ENCODE data around the gene OAF.

DNA sequence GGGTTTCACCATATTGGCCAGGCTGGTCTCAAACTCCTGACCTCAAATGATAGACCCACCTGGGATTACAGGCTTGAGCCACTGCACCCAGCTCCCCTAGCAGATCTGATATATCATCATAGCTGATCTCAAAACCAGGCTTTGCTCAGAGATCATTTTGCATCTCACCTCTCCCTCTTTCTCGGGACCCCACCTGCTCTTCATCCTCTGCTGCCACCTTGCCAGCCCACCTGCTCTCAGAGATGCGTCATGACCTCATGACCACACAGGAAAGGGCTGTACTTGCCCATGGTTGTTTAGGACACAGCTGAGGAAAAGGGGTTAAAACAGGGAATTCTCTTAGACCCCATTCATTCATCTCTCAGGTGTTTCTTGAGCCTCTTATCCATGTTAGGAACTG is 56.5 kb downstream of the OAF start:
- TF ChIP-seq RXRA (IDR thresholded peaks at IDR 0.05), result no peak
- TF ChIP-seq, protein P1, sequence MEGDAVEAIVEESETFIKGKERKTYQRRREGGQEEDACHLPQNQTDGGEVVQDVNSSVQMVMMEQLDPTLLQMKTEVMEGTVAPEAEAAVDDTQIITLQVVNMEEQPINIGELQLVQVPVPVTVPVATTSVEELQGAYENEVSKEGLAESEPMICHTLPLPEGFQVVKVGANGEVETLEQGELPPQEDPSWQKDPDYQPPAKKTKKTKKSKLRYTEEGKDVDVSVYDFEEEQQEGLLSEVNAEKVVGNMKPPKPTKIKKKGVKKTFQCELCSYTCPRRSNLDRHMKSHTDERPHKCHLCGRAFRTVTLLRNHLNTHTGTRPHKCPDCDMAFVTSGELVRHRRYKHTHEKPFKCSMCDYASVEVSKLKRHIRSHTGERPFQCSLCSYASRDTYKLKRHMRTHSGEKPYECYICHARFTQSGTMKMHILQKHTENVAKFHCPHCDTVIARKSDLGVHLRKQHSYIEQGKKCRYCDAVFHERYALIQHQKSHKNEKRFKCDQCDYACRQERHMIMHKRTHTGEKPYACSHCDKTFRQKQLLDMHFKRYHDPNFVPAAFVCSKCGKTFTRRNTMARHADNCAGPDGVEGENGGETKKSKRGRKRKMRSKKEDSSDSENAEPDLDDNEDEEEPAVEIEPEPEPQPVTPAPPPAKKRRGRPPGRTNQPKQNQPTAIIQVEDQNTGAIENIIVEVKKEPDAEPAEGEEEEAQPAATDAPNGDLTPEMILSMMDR (IDR thresholded peaks at IDR 0.05; ENCODE audit: low read depth, low read length, missing input control), result no peak
- TF ChIP-seq YY1 (IDR thresholded peaks at IDR 0.05), result no peak
- TF ChIP-seq, protein P2, sequence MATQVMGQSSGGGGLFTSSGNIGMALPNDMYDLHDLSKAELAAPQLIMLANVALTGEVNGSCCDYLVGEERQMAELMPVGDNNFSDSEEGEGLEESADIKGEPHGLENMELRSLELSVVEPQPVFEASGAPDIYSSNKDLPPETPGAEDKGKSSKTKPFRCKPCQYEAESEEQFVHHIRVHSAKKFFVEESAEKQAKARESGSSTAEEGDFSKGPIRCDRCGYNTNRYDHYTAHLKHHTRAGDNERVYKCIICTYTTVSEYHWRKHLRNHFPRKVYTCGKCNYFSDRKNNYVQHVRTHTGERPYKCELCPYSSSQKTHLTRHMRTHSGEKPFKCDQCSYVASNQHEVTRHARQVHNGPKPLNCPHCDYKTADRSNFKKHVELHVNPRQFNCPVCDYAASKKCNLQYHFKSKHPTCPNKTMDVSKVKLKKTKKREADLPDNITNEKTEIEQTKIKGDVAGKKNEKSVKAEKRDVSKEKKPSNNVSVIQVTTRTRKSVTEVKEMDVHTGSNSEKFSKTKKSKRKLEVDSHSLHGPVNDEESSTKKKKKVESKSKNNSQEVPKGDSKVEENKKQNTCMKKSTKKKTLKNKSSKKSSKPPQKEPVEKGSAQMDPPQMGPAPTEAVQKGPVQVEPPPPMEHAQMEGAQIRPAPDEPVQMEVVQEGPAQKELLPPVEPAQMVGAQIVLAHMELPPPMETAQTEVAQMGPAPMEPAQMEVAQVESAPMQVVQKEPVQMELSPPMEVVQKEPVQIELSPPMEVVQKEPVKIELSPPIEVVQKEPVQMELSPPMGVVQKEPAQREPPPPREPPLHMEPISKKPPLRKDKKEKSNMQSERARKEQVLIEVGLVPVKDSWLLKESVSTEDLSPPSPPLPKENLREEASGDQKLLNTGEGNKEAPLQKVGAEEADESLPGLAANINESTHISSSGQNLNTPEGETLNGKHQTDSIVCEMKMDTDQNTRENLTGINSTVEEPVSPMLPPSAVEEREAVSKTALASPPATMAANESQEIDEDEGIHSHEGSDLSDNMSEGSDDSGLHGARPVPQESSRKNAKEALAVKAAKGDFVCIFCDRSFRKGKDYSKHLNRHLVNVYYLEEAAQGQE (IDR thresholded peaks at IDR 0.05), result no peak
- TF ChIP-seq, protein P3, sequence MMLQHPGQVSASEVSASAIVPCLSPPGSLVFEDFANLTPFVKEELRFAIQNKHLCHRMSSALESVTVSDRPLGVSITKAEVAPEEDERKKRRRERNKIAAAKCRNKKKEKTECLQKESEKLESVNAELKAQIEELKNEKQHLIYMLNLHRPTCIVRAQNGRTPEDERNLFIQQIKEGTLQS (IDR thresholded peaks at IDR 0.05), result no peak
- no peak for TF ChIP-seq GABPA (IDR thresholded peaks at IDR 0.05 in 1 of 2, conservative IDR thresholded peaks at IDR 0.05 in 1 of 2)
- TF ChIP-seq TAF1 (conservative IDR thresholded peaks at IDR 0.05), result no peak
- TF ChIP-seq, protein P4, sequence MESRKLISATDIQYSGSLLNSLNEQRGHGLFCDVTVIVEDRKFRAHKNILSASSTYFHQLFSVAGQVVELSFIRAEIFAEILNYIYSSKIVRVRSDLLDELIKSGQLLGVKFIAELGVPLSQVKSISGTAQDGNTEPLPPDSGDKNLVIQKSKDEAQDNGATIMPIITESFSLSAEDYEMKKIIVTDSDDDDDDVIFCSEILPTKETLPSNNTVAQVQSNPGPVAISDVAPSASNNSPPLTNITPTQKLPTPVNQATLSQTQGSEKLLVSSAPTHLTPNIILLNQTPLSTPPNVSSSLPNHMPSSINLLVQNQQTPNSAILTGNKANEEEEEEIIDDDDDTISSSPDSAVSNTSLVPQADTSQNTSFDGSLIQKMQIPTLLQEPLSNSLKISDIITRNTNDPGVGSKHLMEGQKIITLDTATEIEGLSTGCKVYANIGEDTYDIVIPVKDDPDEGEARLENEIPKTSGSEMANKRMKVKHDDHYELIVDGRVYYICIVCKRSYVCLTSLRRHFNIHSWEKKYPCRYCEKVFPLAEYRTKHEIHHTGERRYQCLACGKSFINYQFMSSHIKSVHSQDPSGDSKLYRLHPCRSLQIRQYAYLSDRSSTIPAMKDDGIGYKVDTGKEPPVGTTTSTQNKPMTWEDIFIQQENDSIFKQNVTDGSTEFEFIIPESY (IDR thresholded peaks at IDR 0.05), result no peak
- no peak for TF ChIP-seq JUND (IDR thresholded peaks at IDR 0.05)
- TF ChIP-seq RAD21 (IDR thresholded peaks at IDR 0.05), result no peak
- TF ChIP-seq EGR1 (IDR thresholded peaks at IDR 0.05; ENCODE audit: low read depth in 2 of 2), result no peak
- TF ChIP-seq HNF4G (IDR thresholded peaks at IDR 0.05), result no peak
- TF ChIP-seq SP1 (IDR thresholded peaks at IDR 0.05), result no peak
- TF ChIP-seq, protein P5, sequence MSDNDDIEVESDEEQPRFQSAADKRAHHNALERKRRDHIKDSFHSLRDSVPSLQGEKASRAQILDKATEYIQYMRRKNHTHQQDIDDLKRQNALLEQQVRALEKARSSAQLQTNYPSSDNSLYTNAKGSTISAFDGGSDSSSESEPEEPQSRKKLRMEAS (IDR thresholded peaks at IDR 0.05), result no peak
